ENCODE results near the gene BARX2. TPM values are rescaled to one million over a fixed set of nuclear protein-coding genes. Genes with fewer than 3 reads are reported as not detected.

The BARX2 gene
- total and polyA plus RNA-seq, 2 of the 4 experiments (the other 2 are of a cell fraction) = not detected

- H3K4me2 ChIP-seq (ENCODE audit: low read depth, low read length) = no peak overlapping the region
- in situ Hi-C loops (cut with MboI; ENCODE audit: low sequenced_read_pairs) = no loop called here
- no CpG with 5 or more reads among the region's 1 CpG for WGBS, 2 experiments (ENCODE audit: extremely low coverage in 2 of 2, insufficient read length in 1 of 2)
These were observed 11.8 kb downstream of the BARX2 start for GRCh38 chr11:129387434-129387833.

More at GRCh38 chr11:129387434-129387833, 11.8 kb downstream of the BARX2 start:
- Histone ChIP-seq H3K79me1 (ENCODE audit: low read depth in 1 of 2, low read length in 2 of 2) (no peaks in the 10 kb centered on the region), H4K20me1 (ENCODE audit: insufficient read depth, low read length) (no peaks in the 10 kb centered on the region), H3K9ac (ENCODE audit: low read depth, low read length) (no peak overlapping the region), H3K36me3 (ENCODE audit: control insufficient read depth, insufficient read depth, low read length) (no peaks in the 10 kb centered on the region), H4K5ac (ENCODE audit: low read depth, low read length) (no peak overlapping the region), H2BK15ac (ENCODE audit: low read depth, low read length) (no peak overlapping the region), H3K23ac (ENCODE audit: low read depth, low read length) (no peak overlapping the region), H3K4me1 (ENCODE audit: control insufficient read depth, insufficient read depth, low read length) (no peaks in the 10 kb centered on the region), H2BK20ac (ENCODE audit: low read depth, low read length) (no peak overlapping the region), H3K9me1 (ENCODE audit: insufficient read depth, low read length) (no peaks in the 10 kb centered on the region), H3K27me3 (ENCODE audit: control insufficient read depth, insufficient read depth, low read length) (peaks cover 2% of the 10 kb centered on the region; the same call in 1 of the 2 replicates), H4K8ac (ENCODE audit: low read depth in 2 of 2, low read length in 2 of 2) (no peak overlapping the region), H2AK9ac (replicated peaks; ENCODE audit: low read depth, low read length, poor library complexity) (no peak overlapping the region), H3K27ac (ENCODE audit: insufficient read depth, low read length) (no peak overlapping the region), H3K9me3 (ENCODE audit: control insufficient read depth, insufficient read depth, low read length) (no peaks in the 10 kb centered on the region), H2AK5ac (ENCODE audit: low read depth, low read length) (no peak overlapping the region), H3K56ac (ENCODE audit: extremely low read depth, insufficient read depth, low read length) (no peak overlapping the region), H2BK120ac (ENCODE audit: low read depth, low read length) (no peak overlapping the region), H2BK5ac (ENCODE audit: low read depth, low read length, poor library complexity, severe bottlenecking) (no peak overlapping the region), H3K14ac (replicated peaks; ENCODE audit: low read depth, low read length) (no peak overlapping the region), H3K18ac (ENCODE audit: low read depth, low read length) (no peak overlapping the region), H4K91ac (ENCODE audit: insufficient read depth, low read depth, low read length) (no peak overlapping the region), H3K4ac (ENCODE audit: low read depth, low read length) (no peak overlapping the region), H3K4me3 (ENCODE audit: insufficient read depth, low read depth, low read length) (no peak overlapping the region), H2AFZ (replicated peaks; ENCODE audit: low read length, poor library complexity) (no peak overlapping the region)
- dilution Hi-C loops (cut with HindIII; ENCODE audit: low sequenced_read_pairs, unreplicated experiment) (no loop called here), intact Hi-C loops (cut with micrococcal nuclease) (no loop called here)
- TF ChIP-seq CHD1 (IDR thresholded peaks at IDR 0.05; ENCODE audit: low read depth, low read length) (no peak), ELK1 (IDR thresholded peaks at IDR 0.05; ENCODE audit: borderline replicate concordance, low read depth, low read length) (no peak)
- POLR2A ChIA-PET (ENCODE audit: unreplicated experiment) = no interaction called here
- CTCF ChIA-PET = no interaction called here
- DNase-seq (no peak), ATAC-seq (ENCODE audit: low read depth) (no peak)
- no TSS peak for BruUV-seq (replicated peaks)

Measured in IMR-90 (cell line).